Neural crest cell (in vitro differentiated cells): Measurements from ENCODE around the gene SLC51A. TPM values are rescaled to one million over a fixed set of nuclear protein-coding genes. Genes with fewer than 3 reads are reported as not detected.

ENCODE experiments used
- DNase-seq: peaks from one replicate; pipeline ENCODE4 v3.0.0; 2021; ENCODE audit warnings: low read depth, mixed read lengths, low spot score
- H3K27ac Mint-ChIP-seq: one replicate; pipeline ENCODE4 v1.8.0; 2021; ENCODE audit warnings: mild to moderate bottlenecking, mixed read lengths; ENCODE audit not compliant: unreplicated experiment
- H3K27me3 Mint-ChIP-seq: 2 replicates; pipeline ENCODE4 v1.8.0; 2021; ENCODE audit warnings: low read depth, mild to moderate bottlenecking, mixed read lengths
- H3K36me3 Mint-ChIP-seq: 2 replicates; pipeline ENCODE4 v1.8.0; 2021; ENCODE audit warnings: low read depth, mild to moderate bottlenecking, mixed read lengths
- H3K4me1 Mint-ChIP-seq: 2 replicates; pipeline ENCODE4 v1.8.0; 2021; ENCODE audit warnings: mixed read lengths
- H3K4me3 Mint-ChIP-seq: one replicate; pipeline ENCODE4 v1.8.0; 2021; ENCODE audit warnings: mild to moderate bottlenecking, mixed read lengths
- H3K9me3 Mint-ChIP-seq: 2 replicates; pipeline ENCODE4 v1.8.0; 2021; ENCODE audit warnings: mixed read lengths
- total RNA-seq: library from RNA; stranded (reverse); gene quantifications from 2 replicates; pipeline ENCODE4 v1.2.1, GENCODE V29; 2021
- TF ChIP-seq, protein P1 (sequence below): fragments of 200-600 bp; sonication (generic); conservative IDR thresholded peaks from 2 replicates; pipeline ENCODE4 v1.5.0; 2021; ENCODE audit warnings: antibody characterized with exemption, mild to moderate bottlenecking

Gene SLC51A
- total RNA-seq, 1 donor from 2014 or later, result not detected

DNA sequence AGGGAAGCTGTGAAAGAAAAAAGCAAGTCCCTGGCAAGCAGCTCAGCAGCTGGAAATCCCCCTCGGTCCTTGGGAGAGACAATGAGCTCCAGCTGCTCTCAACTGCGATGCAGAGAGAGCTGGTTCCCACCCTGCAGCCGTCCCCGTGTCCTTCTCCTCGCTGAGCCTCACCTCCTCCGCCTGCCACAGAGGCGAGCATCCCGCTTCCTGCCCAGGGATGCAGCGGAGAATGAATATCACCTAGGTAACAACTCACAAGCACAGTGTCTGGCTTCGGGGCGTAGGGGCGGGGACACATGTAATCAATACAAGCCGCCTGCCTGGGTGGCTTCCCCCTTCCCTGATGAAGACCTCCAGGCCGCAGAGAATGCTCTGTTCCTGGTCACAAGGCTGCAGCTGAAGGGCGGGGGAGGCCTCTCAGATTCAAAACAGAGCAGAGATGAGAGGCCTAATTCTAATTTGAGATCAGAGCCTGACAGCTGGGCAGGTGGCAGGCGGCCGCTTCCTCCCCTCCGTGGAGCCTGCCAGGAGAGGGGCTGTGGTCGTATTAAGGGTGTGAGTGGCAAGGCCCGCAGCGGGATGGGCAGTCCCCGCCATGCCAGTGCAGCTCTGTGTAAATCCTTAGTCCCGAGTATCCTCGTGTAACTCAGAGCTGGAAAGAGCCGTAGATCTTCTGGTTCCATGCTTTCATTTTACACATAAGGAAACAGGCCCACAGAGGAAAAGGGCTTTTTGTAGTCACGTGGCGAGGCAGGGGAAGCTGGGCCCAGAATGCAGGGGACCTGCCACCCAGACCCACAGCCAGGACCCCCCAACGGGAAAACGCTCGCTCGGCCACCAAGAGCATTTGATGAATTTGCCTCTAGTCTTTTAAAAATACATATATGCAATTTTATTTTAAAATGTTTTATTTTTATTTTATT lies 29.4 kb upstream of the SLC51A start:
- Mint-ChIP-seq H3K36me3 (no peaks in the 10 kb centered on the region), H3K4me1 (peaks cover 13% of the 10 kb centered on the region), H3K9me3 (no peaks in the 10 kb centered on the region), H3K4me3 (no peak overlapping the region), H3K27me3 (no peaks in the 10 kb centered on the region), H3K27ac (peak overlapping the region; percentile 72)
- TF ChIP-seq, protein P1, sequence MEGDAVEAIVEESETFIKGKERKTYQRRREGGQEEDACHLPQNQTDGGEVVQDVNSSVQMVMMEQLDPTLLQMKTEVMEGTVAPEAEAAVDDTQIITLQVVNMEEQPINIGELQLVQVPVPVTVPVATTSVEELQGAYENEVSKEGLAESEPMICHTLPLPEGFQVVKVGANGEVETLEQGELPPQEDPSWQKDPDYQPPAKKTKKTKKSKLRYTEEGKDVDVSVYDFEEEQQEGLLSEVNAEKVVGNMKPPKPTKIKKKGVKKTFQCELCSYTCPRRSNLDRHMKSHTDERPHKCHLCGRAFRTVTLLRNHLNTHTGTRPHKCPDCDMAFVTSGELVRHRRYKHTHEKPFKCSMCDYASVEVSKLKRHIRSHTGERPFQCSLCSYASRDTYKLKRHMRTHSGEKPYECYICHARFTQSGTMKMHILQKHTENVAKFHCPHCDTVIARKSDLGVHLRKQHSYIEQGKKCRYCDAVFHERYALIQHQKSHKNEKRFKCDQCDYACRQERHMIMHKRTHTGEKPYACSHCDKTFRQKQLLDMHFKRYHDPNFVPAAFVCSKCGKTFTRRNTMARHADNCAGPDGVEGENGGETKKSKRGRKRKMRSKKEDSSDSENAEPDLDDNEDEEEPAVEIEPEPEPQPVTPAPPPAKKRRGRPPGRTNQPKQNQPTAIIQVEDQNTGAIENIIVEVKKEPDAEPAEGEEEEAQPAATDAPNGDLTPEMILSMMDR, result no peak
- peak; percentile 45 for DNase-seq

DNA sequence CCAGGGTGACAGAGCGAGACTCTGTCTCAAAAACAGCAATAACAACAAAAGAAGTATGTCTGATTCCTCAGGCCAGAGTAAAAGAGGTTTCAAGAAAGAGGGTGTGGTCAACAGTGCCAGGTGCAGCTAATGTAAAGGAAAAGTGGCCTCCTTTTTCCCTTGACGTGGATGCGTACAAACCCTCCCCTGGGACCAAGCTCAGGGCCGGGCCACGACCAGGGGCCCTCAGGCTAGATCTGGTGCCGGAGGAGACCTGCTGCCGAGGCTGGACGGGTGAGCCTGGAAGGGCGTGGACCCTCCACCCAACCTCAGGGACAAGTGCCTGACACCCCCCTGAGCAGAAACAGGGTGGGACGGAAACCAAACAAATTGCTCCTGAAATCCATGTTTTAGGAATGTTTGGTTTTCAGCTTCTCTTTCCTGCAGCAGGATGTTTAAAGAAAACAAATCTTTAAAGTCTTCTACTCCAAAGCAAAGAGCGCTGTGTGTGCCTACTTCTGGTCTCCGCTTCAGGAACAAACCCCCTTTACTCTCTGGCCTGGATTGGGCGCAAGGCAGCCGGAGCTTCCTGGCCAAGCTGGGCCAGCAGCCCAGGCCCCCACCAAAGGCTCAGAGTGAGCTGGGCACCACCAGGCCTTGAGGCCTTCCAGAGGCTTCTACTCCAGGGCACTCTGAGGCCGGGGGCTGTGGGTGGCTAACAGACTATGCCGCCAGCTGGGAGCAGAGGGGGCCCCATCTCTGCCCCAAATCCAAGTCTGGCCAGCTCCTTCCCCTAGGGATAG lies 26.6 kb upstream of the SLC51A start:
- no peak overlapping the region for H3K4me3 Mint-ChIP-seq
- peaks cover 15% of the 10 kb centered on the region for H3K4me1 Mint-ChIP-seq
- H3K27ac Mint-ChIP-seq, result no peak overlapping the region
- no peaks in the 10 kb centered on the region for H3K9me3 Mint-ChIP-seq
- H3K27me3 Mint-ChIP-seq, result no peaks in the 10 kb centered on the region
- TF ChIP-seq, protein P1, result no peak
- no peaks in the 10 kb centered on the region for H3K36me3 Mint-ChIP-seq
- DNase-seq, result no peak

DNA sequence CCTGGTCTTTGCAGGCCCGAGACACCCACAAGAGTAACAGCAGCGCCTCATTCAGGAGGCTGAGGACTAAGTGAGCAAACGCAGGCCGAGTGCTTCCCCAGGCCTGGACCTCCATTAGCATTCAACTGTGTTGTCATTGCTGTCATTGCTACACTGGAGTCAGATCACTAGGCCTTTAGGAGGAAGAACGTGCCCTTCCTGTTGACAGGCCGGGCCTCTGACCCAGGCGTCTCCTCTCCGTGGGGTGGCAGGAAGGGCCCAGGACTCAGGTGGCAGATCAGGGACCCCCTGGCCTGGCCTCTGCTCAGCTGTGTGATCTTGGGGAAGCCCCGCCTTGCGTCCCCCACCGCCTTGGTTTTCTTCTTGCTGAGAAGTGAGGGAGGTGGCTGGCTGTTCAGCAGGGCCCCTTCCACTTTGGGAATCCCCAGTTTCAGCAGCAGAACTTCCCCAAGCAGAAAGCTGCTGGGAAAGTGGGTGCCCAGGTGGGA lies 24.3 kb upstream of the SLC51A start:
- TF ChIP-seq, protein P1, result no peak
- no peaks in the 10 kb centered on the region for H3K36me3 Mint-ChIP-seq
- peaks cover 8% of the 10 kb centered on the region for H3K4me1 Mint-ChIP-seq
- no peak overlapping the region for H3K27ac Mint-ChIP-seq
- no peak overlapping the region for H3K4me3 Mint-ChIP-seq
- no peaks in the 10 kb centered on the region for H3K27me3 Mint-ChIP-seq
- no peaks in the 10 kb centered on the region for H3K9me3 Mint-ChIP-seq
- DNase-seq, result no peak

DNA sequence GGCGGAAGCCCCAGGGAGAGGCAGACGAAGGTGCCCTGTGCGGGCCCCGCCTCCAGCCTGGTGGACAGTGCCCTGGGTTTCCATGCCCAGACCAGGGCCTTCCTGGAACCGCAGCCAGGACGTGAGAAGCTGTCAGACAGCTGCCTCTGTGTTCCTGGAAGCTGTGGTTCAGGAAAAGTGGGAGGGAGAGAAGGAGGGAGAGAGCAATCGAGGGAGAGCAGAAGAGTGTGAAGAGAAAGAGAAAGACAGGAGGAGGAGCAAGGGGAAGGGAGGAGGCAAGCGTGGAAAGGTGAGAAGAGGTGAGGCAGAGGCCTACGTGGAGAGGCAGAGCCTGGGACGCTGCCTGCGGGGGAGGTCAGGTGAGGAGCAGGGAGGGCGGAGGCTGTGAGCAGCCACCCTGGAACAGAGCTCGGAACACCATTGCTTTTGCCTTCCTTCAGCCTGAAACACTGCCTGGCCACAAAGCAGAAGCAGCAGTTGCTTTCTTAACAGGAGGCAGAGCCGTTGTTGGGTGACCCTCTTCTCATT lies 23.7 kb upstream of the SLC51A start:
- Mint-ChIP-seq H3K4me1 (peaks cover 6% of the 10 kb centered on the region), H3K27me3 (no peaks in the 10 kb centered on the region), H3K36me3 (no peaks in the 10 kb centered on the region), H3K9me3 (no peaks in the 10 kb centered on the region), H3K4me3 (no peak overlapping the region), H3K27ac (peak overlapping the region; percentile 71)
- TF ChIP-seq, protein P1, result no peak
- DNase-seq, result no peak

DNA sequence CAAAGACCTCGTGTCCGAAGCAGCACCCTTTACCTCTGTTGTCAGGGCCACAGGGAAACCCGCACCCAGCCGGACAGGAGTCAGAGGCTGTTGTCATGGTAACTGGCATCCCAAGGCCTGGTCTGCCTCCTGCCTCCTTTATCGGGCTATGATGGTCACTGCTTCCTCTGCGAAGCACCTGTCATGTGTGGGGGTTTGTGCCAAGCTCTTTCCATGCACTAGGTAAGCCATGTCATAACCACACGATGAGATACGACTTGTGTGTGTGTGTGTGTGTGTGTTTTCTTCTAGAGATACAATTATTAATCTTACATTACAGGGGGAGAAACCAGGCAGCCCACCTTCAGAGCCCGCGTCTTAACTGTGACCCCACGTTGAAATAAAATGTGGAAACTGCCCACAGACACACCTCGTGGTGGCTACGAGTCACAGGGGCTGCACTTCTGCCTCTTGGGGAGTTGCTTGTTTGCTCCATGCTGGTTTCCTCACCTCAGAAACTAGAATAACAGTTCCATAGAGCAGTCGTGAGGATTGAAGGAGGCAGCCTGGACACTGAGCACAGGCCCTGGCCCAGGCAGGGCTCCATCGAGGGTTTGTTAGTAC lies 23.1 kb upstream of the SLC51A start:
- Mint-ChIP-seq H3K9me3 (no peaks in the 10 kb centered on the region), H3K27ac (peak overlapping the region; percentile 71), H3K27me3 (no peaks in the 10 kb centered on the region), H3K36me3 (no peaks in the 10 kb centered on the region), H3K4me1 (peaks cover 6% of the 10 kb centered on the region), H3K4me3 (no peak overlapping the region)
- DNase-seq, result no peak
- TF ChIP-seq, protein P1, result no peak
